NCI-H1092 treated with DMSO at 0.1 percent for 48 hours (cell line): ENCODE data around the gene NCOA1.
"Not testable (repeated sequence)": the region's sequence is repeated elsewhere in the genome, so short reads cannot be mapped to it uniquely, and the experiment has no call there.

ENCODE experiments used
- DNase-seq: peaks from one replicate; lab custom pipeline; 2025; lab: John Stamatoyannopoulos, UW

Gene NCOA1

GRCh38 chr2:24539258-24539657, 48.2 kb downstream of the NCOA1 start:
- no peak for DNase-seq

GRCh38 chr2:24540011-24540477, 49.0 kb downstream of the NCOA1 start:
- no peak for DNase-seq

- DNase-seq: no peak
Measured at GRCh38 chr2:24541621-24542020, 50.6 kb downstream of the NCOA1 start.

- DNase-seq: no peak
Measured at GRCh38 chr2:24542269-24542872, 51.3 kb downstream of the NCOA1 start.

GRCh38 chr2:24543252-24543651, 52.2 kb downstream of the NCOA1 start:
- no peak for DNase-seq

- DNase-seq: no peak
Measured at GRCh38 chr2:24544456-24545115, 53.5 kb downstream of the NCOA1 start.

- DNase-seq: no peak
Measured at GRCh38 chr2:24546669-24547068, 55.6 kb downstream of the NCOA1 start.

GRCh38 chr2:24548058-24548457, 57.0 kb downstream of the NCOA1 start:
- no peak for DNase-seq

GRCh38 chr2:24550301-24550700, 59.2 kb downstream of the NCOA1 start:
- not testable (repeated sequence) for DNase-seq

GRCh38 chr2:24551016-24551415, 60.0 kb downstream of the NCOA1 start:
- DNase-seq: no peak

GRCh38 chr2:24552836-24553235, 61.8 kb downstream of the NCOA1 start:
- no peak for DNase-seq

GRCh38 chr2:24558781-24559472, 67.9 kb downstream of the NCOA1 start:
- DNase-seq: no peak

- DNase-seq: no peak
Measured at GRCh38 chr2:24559473-24560113, 68.5 kb downstream of the NCOA1 start.

GRCh38 chr2:24565537-24565936, 74.5 kb downstream of the NCOA1 start:
- DNase-seq: no peak

GRCh38 chr2:24566209-24566608, 75.2 kb downstream of the NCOA1 start:
- no peak for DNase-seq

- no peak for DNase-seq
Measured at GRCh38 chr2:24566630-24567029, 75.6 kb downstream of the NCOA1 start.

GRCh38 chr2:24568551-24568950, 77.5 kb downstream of the NCOA1 start:
- DNase-seq: no peak

GRCh38 chr2:24569565-24569964, 78.5 kb downstream of the NCOA1 start:
- not testable (repeated sequence) for DNase-seq

- DNase-seq: no peak
Measured at GRCh38 chr2:24570225-24570624, 79.2 kb downstream of the NCOA1 start.

GRCh38 chr2:24571828-24572442, 80.9 kb downstream of the NCOA1 start:
- no peak for DNase-seq

GRCh38 chr2:24576146-24576545, 85.1 kb downstream of the NCOA1 start:
- no peak for DNase-seq

- no peak for DNase-seq
Measured at GRCh38 chr2:24576617-24577016, 85.6 kb downstream of the NCOA1 start.
